OCI-LY7 (cell line): ENCODE data around the gene CCDC117. TPM values are rescaled to one million over a fixed set of nuclear protein-coding genes. Genes with fewer than 3 reads are reported as not detected.

ENCODE experiments used
- BruUV-seq: library from RNA; stranded (reverse); fragments of 400-500 nt; replicated peaks from 2 replicates; lab custom pipeline; 2021; lab: Mats Ljungman, UMichigan
- CTCF ChIA-PET: fragments of 300-600 bp; sonication (Branson Sonifier 250); formaldehyde crosslinking; loops from one replicate; lab custom pipeline; 2022; ENCODE audit warnings: antibody characterized with exemption; ENCODE audit not compliant: unreplicated experiment; lab: Charles Lee
- POLR2A ChIA-PET: fragments of 300-600 bp; sonication (Branson Sonifier 250); formaldehyde crosslinking; loops from one replicate; lab custom pipeline; 2022; ENCODE audit warnings: antibody characterized with exemption; lab: Charles Lee
- DNase-seq: peaks from one replicate; pipeline ENCODE4 v3.0.0-alpha.2; 2015; ENCODE audit warnings: low spot score
- H2AFZ ChIP-seq: fragments of 200-600 bp; sonication (generic), shearing (Covaris generic); 2 replicates; pipeline ENCODE4 v1.6.1; 2014; ENCODE audit warnings: mild to moderate bottlenecking, antibody characterized with exemption, low read length, moderate library complexity
- H3K27ac ChIP-seq: fragments of 200-600 bp; sonication (generic); 2 replicates; pipeline ENCODE4 v1.5.1; 2014; ENCODE audit warnings: mixed run types, low read depth, mild to moderate bottlenecking, moderate library complexity, low read length, inconsistent platforms; ENCODE audit not compliant: poor library complexity, severe bottlenecking
- H3K36me3 ChIP-seq: fragments of 200-600 bp; sonication (generic); 2 replicates; pipeline ENCODE4 v1.6.1; 2014; ENCODE audit warnings: mild to moderate bottlenecking, antibody characterized with exemption, low read length, moderate library complexity, mixed read lengths; ENCODE audit not compliant: insufficient read depth
- H3K4me1 ChIP-seq: fragments of 200-600 bp; sonication (generic); 2 replicates; pipeline ENCODE4 v1.5.1; 2014; ENCODE audit warnings: mild to moderate bottlenecking, low read length; ENCODE audit not compliant: insufficient read depth, poor library complexity, severe bottlenecking
- H3K4me2 ChIP-seq: fragments of 200-600 bp; sonication (generic); 2 replicates; pipeline ENCODE4 v1.6.1; 2014; ENCODE audit warnings: mild to moderate bottlenecking, low read length
- H3K4me3 ChIP-seq: fragments of 200-600 bp; sonication (generic); 2 replicates; pipeline ENCODE4 v1.5.1; 2014; ENCODE audit warnings: mild to moderate bottlenecking, low read depth, low read length; ENCODE audit not compliant: poor library complexity, severe bottlenecking
- H3K79me2 ChIP-seq: fragments of 200-600 bp; sonication (generic); 2 replicates; pipeline ENCODE4 v1.6.1; 2016; ENCODE audit warnings: low read depth, mild to moderate bottlenecking, low read length, moderate library complexity, mixed read lengths; ENCODE audit not compliant: insufficient read depth
- H3K9me2 ChIP-seq: fragments of 200-600 bp; sonication (generic); 2 replicates; pipeline ENCODE4 v1.6.1; 2016; ENCODE audit warnings: mild to moderate bottlenecking, low read length, mixed read lengths; ENCODE audit not compliant: insufficient read depth
- H3K9me3 ChIP-seq: fragments of 200-600 bp; sonication (generic); 2 replicates; pipeline ENCODE4 v1.6.1; 2014; ENCODE audit warnings: mild to moderate bottlenecking, mixed run types, low read length, mixed read lengths
- H4K20me1 ChIP-seq: fragments of 200-600 bp; sonication (generic); 2 replicates; pipeline ENCODE4 v1.6.1; 2014; ENCODE audit warnings: mild to moderate bottlenecking, antibody characterized with exemption, low read length, moderate library complexity, mixed read lengths; ENCODE audit not compliant: insufficient read depth
- CTCF ChIP-seq: fragments of 200-600 bp; sonication (generic); conservative IDR thresholded peaks from 2 replicates; pipeline ENCODE4 v1.5.1; 2014; ENCODE audit warnings: mild to moderate bottlenecking, antibody characterized with exemption, low read length, moderate library complexity, mixed read lengths
- EZH2phosphoT487 ChIP-seq: fragments of 200-600 bp; sonication (generic); IDR thresholded peaks from 2 replicates; pipeline ENCODE4 v1.6.1; 2018; ENCODE audit warnings: low read depth, borderline replicate concordance, mild to moderate bottlenecking, mixed run types, antibody characterized with exemption, low read length, moderate library complexity, mixed read lengths
- intact Hi-C: fragments of 100-400 bp; cut with micrococcal nuclease; formaldehyde crosslinking; loops from one replicate; pipeline ENCODE4 v1.10.0; 2022; ENCODE audit not compliant: unreplicated experiment
- total RNA-seq, 2 experiments: library from RNA; depleted of rRNA in 1 of 2; stranded (reverse); fragments of >200 nt in 1 of 2; shearing (Covaris generic) in 1 of 2; gene quantifications; 2 replicates each; pipeline ENCODE4 v1.2.3, GENCODE V29; 2014 to 2022

CCDC117 gene
- total RNA-seq, 2 experiments from 2014 or later: 21.4 to 34.1 TPM

DNA sequence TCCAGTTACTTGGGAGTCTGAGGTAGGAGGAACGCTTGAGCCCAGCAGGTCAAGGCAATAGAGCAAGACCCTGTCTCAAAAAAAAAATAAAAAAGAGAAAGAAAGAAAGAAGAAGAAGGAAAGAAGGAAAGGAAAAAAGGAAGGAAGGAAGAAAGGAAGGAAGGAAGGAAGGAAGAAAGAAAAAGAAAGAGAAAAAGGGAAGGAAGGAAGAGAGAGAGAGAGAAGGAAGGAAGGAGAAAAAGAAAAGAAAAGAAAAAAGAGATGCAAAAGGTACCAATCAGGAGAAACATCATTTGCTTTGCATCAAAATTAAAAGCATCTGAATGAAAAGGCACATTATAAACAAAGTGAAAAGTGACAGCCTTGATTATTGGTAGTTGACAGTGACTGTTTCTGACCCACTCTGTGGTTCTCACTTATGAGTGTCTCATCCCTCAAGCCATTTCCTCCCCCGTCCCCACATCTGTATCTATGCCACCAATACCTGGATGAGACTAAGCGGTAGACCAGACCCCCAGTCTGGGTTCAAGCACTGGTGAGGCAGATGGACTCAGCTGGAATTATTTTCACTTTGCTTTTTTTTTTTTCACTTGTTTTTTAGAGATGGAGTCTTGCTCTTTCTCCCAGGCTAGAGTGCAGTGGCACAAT is 60.9 kb downstream of the CCDC117 start:
- ChIA-PET POLR2A (interaction anchor here (0.6 kb wide), 1 partner anchor 206 kb away, joined by 7 read pairs; no protein-coding TSS in a partner anchor), CTCF (no interaction called here)
- no TSS peak for BruUV-seq
- no peak for DNase-seq
- H4K20me1 ChIP-seq: no peaks in the 10 kb centered on the region
- no peaks in the 10 kb centered on the region for H3K4me1 ChIP-seq
- no peaks in the 10 kb centered on the region for H3K9me2 ChIP-seq
- H3K79me2 ChIP-seq: no peaks in the 10 kb centered on the region
- no peak overlapping the region for H3K4me2 ChIP-seq
- intact Hi-C loops: no loop called here
- no peaks in the 10 kb centered on the region for H3K9me3 ChIP-seq
- no peaks in the 10 kb centered on the region for H3K36me3 ChIP-seq
- H3K4me3 ChIP-seq: no peak overlapping the region
- TF ChIP-seq EZH2phosphoT487: no peak
- no peak for TF ChIP-seq CTCF
- H3K27ac ChIP-seq: no peak overlapping the region
- no peak overlapping the region for H2AFZ ChIP-seq

DNA sequence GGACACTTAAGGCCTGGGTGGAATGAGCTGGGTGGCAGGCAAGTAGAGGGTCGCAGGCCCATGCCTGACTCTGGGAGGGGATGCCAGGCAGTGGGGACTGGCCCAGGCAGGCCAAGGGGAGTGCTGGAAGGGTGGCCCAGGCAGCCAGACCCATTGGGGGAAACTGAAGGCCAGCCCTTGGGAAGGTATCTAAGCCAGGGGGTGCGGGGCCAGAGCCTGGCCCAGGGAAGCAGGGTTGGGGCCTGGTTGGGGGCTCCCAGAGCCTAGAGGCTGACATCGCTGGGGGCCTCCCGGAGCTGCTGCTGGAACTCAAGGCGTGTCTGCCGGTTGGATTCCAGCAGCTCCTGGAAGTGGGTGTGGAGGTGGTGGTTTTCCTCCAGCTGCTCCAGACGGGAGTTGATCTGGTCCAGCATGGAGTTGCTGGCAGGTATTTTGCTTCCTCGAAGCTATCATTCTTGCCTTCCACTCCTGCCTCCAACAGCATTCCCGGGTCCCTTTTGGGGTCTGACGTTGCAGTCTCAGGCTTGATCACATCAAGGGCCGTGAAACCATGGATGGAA is 63.2 kb downstream of the CCDC117 start:
- H4K20me1 ChIP-seq: no peaks in the 10 kb centered on the region
- H3K79me2 ChIP-seq: no peaks in the 10 kb centered on the region
- intact Hi-C loops: no loop called here
- CTCF ChIA-PET: no interaction called here
- H3K27ac ChIP-seq: no peak overlapping the region
- H3K4me1 ChIP-seq: no peaks in the 10 kb centered on the region
- no peak overlapping the region for H2AFZ ChIP-seq
- BruUV-seq: no TSS peak
- no peaks in the 10 kb centered on the region for H3K9me2 ChIP-seq
- TF ChIP-seq EZH2phosphoT487 (no peak), CTCF (no peak)
- no peak overlapping the region for H3K4me3 ChIP-seq
- H3K9me3 ChIP-seq: no peaks in the 10 kb centered on the region
- H3K36me3 ChIP-seq: no peaks in the 10 kb centered on the region
- no peak overlapping the region for H3K4me2 ChIP-seq
- POLR2A ChIA-PET: interaction anchor here (1.0 kb wide), 1 partner anchor 82 kb away, joined by 3 read pairs; no protein-coding TSS in a partner anchor
- no peak for DNase-seq

DNA sequence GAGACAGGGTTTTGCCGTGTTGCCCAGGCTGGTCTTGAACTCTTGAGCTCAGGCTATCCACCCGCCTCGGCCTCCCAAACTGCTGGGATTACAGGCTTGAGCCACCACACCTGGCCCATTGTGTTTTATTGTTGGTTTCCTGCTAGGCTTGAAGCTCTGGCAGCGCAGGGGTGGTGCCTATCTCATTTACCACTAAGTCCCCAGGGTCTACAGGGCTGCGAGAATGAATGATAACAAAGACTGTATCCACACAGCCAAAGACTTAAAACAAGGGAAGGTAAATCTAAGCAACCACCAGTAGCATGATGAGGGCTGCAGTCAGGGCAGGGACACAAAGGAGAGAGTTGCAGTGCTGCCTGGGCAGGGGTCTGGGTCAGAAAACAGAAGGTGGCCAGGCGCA is 65.1 kb downstream of the CCDC117 start:
- H3K9me2 ChIP-seq: no peaks in the 10 kb centered on the region
- H3K79me2 ChIP-seq: no peaks in the 10 kb centered on the region
- ChIA-PET CTCF (no interaction called here), POLR2A (no interaction called here)
- H2AFZ ChIP-seq: no peak overlapping the region
- no peak overlapping the region for H3K27ac ChIP-seq
- no TSS peak for BruUV-seq
- no peak overlapping the region for H3K4me3 ChIP-seq
- TF ChIP-seq CTCF (no peak), EZH2phosphoT487 (no peak)
- H3K36me3 ChIP-seq: no peaks in the 10 kb centered on the region
- H3K4me1 ChIP-seq: no peaks in the 10 kb centered on the region
- no peaks in the 10 kb centered on the region for H4K20me1 ChIP-seq
- H3K4me2 ChIP-seq: no peak overlapping the region
- intact Hi-C loops: no loop called here
- no peaks in the 10 kb centered on the region for H3K9me3 ChIP-seq
- no peak for DNase-seq
